ENCODE data around the gene MTHFD1L.
"Not testable (repeated sequence)": the region's sequence is repeated elsewhere in the genome, so short reads cannot be mapped to it uniquely, and the experiment has no call there.

- TF ChIP-seq POLR2AphosphoS5, CTCF, POLR2A (IDR thresholded peaks at IDR 0.05): not testable (repeated sequence)
Observed at GRCh38 chr6:151042911-151043330, 177.4 kb downstream of the MTHFD1L start.

Measured in stomach (tissue), 4 donors.